AG09319 (cell line): ENCODE measurements around the gene LRRC56.

Experiments used
- DNase-seq: peaks from one replicate; pipeline ENCODE4 v3.0.0-alpha.2; 2010; ENCODE audit warnings: low read depth; ENCODE audit errors: extremely low read depth
- TF ChIP-seq, protein P1 (sequence below): IDR thresholded peaks from 2 replicates; pipeline ENCODE4 v1.5.1; 2011; ENCODE audit warnings: low read depth, mild to moderate bottlenecking, inconsistent platforms, low read length, moderate library complexity

Gene LRRC56

DNA sequence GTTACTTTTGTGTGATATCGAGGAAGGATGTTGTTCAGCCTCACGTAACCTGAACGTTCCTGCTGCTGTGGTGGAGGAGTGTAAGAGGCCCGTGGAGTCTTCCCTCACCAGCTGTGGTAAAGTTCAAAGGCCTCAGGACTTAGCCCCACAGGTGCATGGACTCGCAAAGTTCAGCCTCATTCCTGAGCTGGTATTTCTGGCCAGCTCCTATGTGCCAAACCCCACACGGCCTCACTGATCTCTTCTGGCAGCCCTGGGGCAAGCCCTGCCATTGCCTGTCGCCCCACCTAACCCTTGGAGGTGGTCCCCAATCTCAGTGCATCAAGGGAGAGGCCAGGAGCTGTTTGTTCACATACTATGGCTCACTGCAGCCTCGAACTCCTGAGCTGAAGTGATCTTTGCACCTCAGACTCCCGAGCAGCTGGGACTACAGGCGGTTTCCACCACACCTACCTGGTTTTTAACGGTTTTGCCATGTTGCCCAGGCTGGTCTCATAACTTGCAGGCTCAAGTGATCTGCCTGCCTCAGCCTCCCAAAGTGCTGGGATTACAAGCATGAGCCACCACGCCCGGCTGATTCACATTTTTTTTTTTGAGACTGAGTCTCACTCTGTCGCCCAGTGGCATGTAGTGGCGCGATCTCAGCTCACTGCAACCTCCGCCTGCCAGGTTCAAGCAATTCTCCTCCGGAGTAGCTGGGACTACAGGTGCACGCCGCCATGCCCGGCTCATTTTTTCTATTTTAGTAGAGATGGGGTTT, 41.1 kb downstream of the LRRC56 start:
- TF ChIP-seq, protein P1, sequence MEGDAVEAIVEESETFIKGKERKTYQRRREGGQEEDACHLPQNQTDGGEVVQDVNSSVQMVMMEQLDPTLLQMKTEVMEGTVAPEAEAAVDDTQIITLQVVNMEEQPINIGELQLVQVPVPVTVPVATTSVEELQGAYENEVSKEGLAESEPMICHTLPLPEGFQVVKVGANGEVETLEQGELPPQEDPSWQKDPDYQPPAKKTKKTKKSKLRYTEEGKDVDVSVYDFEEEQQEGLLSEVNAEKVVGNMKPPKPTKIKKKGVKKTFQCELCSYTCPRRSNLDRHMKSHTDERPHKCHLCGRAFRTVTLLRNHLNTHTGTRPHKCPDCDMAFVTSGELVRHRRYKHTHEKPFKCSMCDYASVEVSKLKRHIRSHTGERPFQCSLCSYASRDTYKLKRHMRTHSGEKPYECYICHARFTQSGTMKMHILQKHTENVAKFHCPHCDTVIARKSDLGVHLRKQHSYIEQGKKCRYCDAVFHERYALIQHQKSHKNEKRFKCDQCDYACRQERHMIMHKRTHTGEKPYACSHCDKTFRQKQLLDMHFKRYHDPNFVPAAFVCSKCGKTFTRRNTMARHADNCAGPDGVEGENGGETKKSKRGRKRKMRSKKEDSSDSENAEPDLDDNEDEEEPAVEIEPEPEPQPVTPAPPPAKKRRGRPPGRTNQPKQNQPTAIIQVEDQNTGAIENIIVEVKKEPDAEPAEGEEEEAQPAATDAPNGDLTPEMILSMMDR: no peak
- no peak for DNase-seq

DNA sequence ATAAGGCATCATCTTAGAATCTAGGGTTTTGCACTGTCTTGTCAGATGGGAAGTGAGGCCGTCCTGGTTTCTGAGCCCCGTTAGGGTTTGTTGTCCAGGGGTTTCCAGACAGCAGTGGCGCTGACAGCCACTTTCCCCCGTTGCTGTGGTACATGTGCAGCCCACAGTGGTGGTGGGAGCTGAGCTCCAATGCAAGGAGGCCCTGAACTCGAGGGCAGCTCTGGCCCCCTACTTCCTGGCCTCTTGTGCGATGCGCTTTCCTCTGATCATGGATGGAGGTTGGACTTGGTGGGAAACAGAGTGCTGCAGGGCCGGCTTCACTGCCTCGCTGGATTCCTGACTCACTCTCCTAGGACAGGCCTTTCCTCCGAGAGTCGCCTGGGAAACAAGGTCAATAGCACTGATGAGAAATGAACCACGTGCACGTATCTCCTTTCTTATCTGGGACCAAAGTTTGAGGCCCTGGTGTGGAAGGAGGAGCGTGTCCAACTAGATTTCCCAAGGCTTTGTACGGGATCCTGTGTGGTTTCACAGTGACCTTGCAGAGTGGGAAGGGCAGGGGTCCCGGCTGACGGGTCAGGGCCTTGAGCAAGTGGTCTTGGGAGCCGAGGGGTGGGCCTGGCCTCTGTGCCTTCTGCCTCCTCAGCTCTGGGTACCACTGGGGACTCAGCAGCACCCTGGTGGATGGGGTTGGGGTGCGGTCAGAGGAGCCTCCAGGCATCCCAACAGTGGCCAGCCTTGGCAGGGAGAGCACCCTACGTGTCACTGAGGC, 42.7 kb downstream of the LRRC56 start:
- TF ChIP-seq, protein P1: no peak
- no peak for DNase-seq

- TF ChIP-seq, protein P1: no peak
- DNase-seq: no peak
These were observed 44.0 kb downstream of the LRRC56 start for GRCh38 chr11:581342-581741.

GRCh38 chr11:581752-582151, 44.4 kb downstream of the LRRC56 start:
- TF ChIP-seq, protein P1: no peak
- DNase-seq: no peak

DNA sequence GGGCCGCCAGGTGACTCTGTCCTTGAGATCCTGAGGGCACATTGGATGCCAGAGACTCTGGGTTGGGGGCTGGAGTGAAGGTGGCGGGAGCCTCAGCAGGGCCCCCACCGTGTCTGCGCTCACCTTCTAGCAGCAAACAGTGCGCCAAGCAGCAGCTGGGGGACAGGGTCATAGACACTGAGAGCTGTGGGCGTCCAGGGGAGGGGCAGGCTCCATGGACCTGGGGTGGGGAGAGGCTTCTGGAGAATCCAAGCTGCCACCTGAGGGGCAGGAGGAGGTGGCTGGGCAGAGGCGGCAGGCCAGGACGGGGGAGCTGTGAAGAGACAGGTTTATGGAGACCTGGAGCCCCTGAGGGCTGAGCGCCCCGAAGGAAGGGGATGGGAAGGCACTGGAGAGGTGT, 47.0 kb downstream of the LRRC56 start:
- no peak for DNase-seq
- TF ChIP-seq, protein P1: no peak

GRCh38 chr11:586376-587316, 49.3 kb downstream of the LRRC56 start:
- TF ChIP-seq, protein P1: no peak
- DNase-seq: no peak
